Liver (tissue), 9 donors: ENCODE measurements around the gene ANKRD65. TPM values are rescaled to one million over a fixed set of nuclear protein-coding genes. Genes with fewer than 3 reads are reported as not detected.

ENCODE experiments used
- DNase-seq: peaks from one replicate; pipeline ENCODE4 v3.0.0-alpha.2; 2017; ENCODE audit warnings: low spot score
- H3K27ac ChIP-seq, 2 donors: one replicate each; pipeline ENCODE4 v1.7.0; 2013; ENCODE audit warnings: inconsistent platforms in 2 of 2, low read length in 2 of 2, control low read depth in 1 of 2, low read depth in 1 of 2, mild to moderate bottlenecking in 1 of 2
- H3K27me3 ChIP-seq, 4 donors: one replicate each; pipeline versions ENCODE4 v1.6.1 to v1.7.0; 2013; ENCODE audit warnings: low read length in 3 of 4, inconsistent platforms in 1 of 4, mild to moderate bottlenecking in 1 of 4, moderate library complexity in 1 of 4; ENCODE audit not compliant: control insufficient read depth in 4 of 4, insufficient read depth in 4 of 4
- H3K36me3 ChIP-seq, 4 donors: one replicate each; pipeline versions ENCODE4 v1.6.1 to v1.7.0; 2013; ENCODE audit warnings: low read length in 3 of 4, mild to moderate bottlenecking in 3 of 4, low read depth in 1 of 4, moderate library complexity in 1 of 4; ENCODE audit not compliant: control insufficient read depth in 4 of 4, insufficient read depth in 3 of 4
- H3K4me1 ChIP-seq, 4 donors: one replicate each; pipeline versions ENCODE4 v1.6.1 to v1.7.0; 2013; ENCODE audit warnings: low read length in 3 of 4, mild to moderate bottlenecking in 3 of 4, moderate library complexity in 1 of 4; ENCODE audit not compliant: control insufficient read depth in 4 of 4, insufficient read depth in 4 of 4
- H3K4me3 ChIP-seq, 3 donors: one replicate each; pipeline versions ENCODE4 v1.6.1 to v1.7.0; 2013; ENCODE audit warnings: low read length in 3 of 3, control low read depth in 1 of 3, low read depth in 1 of 3, mild to moderate bottlenecking in 1 of 3
- H3K9ac ChIP-seq, 2 donors: one replicate each; pipeline ENCODE4 v1.7.0; 2013; ENCODE audit warnings: low read length in 2 of 2, mild to moderate bottlenecking in 2 of 2, moderate library complexity in 2 of 2, control low read depth in 1 of 2, low read depth in 1 of 2
- H3K9me3 ChIP-seq, 4 donors: one replicate each; pipeline versions ENCODE4 v1.6.1 to v1.7.0; 2013; ENCODE audit warnings: low read length in 3 of 4; ENCODE audit not compliant: control insufficient read depth in 4 of 4
- CTCF ChIP-seq: fragments of 150-350 bp; IDR thresholded peaks from 2 replicates; pipeline ENCODE4 v1.5.1; 2017; ENCODE audit warnings: improper control_type of control experiment, low read depth, low read length; ENCODE audit not compliant: missing input control
- EGR1 ChIP-seq, 2 donors: IDR thresholded peaks; 2 replicates each; pipeline ENCODE4 v1.6.1; 2016 to 2018; ENCODE audit warnings: antibody characterized with exemption in 2 of 2, low read depth in 2 of 2
- FOXA2 ChIP-seq: IDR thresholded peaks from 2 replicates; pipeline ENCODE4 v1.6.1; 2016; ENCODE audit warnings: antibody characterized with exemption
- HNF4A ChIP-seq, 2 donors: conservative IDR thresholded peaks; 2 replicates each; pipeline ENCODE4 v1.6.1; 2016; ENCODE audit warnings: antibody characterized with exemption in 2 of 2, mild to moderate bottlenecking in 2 of 2
- HNF4G ChIP-seq: IDR thresholded peaks from 2 replicates; pipeline ENCODE4 v1.6.1; 2016; ENCODE audit warnings: antibody characterized with exemption
- JUND ChIP-seq, 2 donors: IDR thresholded peaks; 2 replicates each; pipeline ENCODE4 v1.6.1; 2016; ENCODE audit warnings: antibody characterized with exemption in 2 of 2
- REST ChIP-seq: IDR thresholded peaks from 2 replicates; pipeline ENCODE4 v1.6.1; 2016; ENCODE audit warnings: antibody characterized with exemption, mild to moderate bottlenecking
- RXRA ChIP-seq, 2 donors: IDR thresholded peaks; 2 replicates each; pipeline ENCODE4 v1.6.1; 2017 to 2018; ENCODE audit warnings: antibody characterized with exemption in 2 of 2, mild to moderate bottlenecking in 1 of 2
- SP1 ChIP-seq: IDR thresholded peaks from 2 replicates; pipeline ENCODE4 v1.6.1; 2018; ENCODE audit warnings: antibody characterized with exemption, mild to moderate bottlenecking
- YY1 ChIP-seq: IDR thresholded peaks from 2 replicates; pipeline ENCODE4 v1.6.1; 2016; ENCODE audit warnings: antibody characterized with exemption, mild to moderate bottlenecking
- WGBS: extraction: QIAGEN DNeasy Blood & Tissue Kit; methylation state at CpG from one replicate; pipeline ENCODE4 v1.1.7; 2013; 5-methylcytosine and 5-hydroxymethylcytosine counted together
- polyA plus RNA-seq, 2 donors: library from polyadenylated mRNA; stranded (reverse) in 1 of 2; unstranded in 1 of 2; fragments of 200-250 nt in 1 of 2; fragments of >200 nt in 1 of 2; fragmentation: Nextera tagmentation in 1 of 2; extraction: Ambion mirVana in 1 of 2; gene quantifications; one replicate each; pipeline versions ENCODE4 v1.2.1 to v1.2.3, GENCODE V29; 2013 to 2015
- total RNA-seq, 2 donors: library from RNA; depleted of rRNA; stranded (reverse); fragments of >200 nt; gene quantifications; one replicate each; pipeline ENCODE4 v1.2.3, GENCODE V29; 2014
- donor health status: healthy.
- donor health status: healthy.
- donor health status: healthy.
- donor health status: healthy.
- donor health status: healthy.

ANKRD65 gene
- total and polyA plus RNA-seq, 4 donors: 0.14 to 0.31 (median 0.23) TPM

GRCh38 chr1:1374589-1374928 lies 46.5 kb downstream of the ANKRD65 start:
- TF ChIP-seq YY1: no peak
- no peak for TF ChIP-seq HNF4A (conservative IDR thresholded peaks at IDR 0.05)
- no peak for TF ChIP-seq HNF4G
- no peak for TF ChIP-seq SP1
- no peak for TF ChIP-seq FOXA2
- no peak for TF ChIP-seq REST
- no peak for TF ChIP-seq EGR1 (IDR thresholded peaks at IDR 0.05; ENCODE audit: low read depth in 2 of 2)
- Histone ChIP-seq H3K27me3 (no peaks in the 10 kb centered on the region), H3K9me3 (no peaks in the 10 kb centered on the region), H3K4me1 (peaks cover 7 to 33% (median 28%) of the 10 kb centered on the region in 4 donors), H3K27ac (peak overlapping the region; percentile 77 to 87), H3K36me3 (peaks cover 0 to 4% (median 0%) of the 10 kb centered on the region in 4 donors), H3K9ac (peak overlapping the region; percentile 68 to 94), H3K4me3 (peak overlapping the region; percentile 70 to 98 (median 82))
- no peak for DNase-seq
- under 1% methylated on average over 24 of the region's 24 CpGs for WGBS

GRCh38 chr1:1373815-1374588 lies 47.1 kb downstream of the ANKRD65 start:
- H3K27me3 ChIP-seq: no peaks in the 10 kb centered on the region
- peak overlapping the region in 1 of 2 donors; percentile 77 for H3K27ac ChIP-seq
- DNase-seq: no peak
- no peaks in the 10 kb centered on the region for H3K9me3 ChIP-seq
- WGBS: 50% methylated on average over 52 of the region's 52 CpGs
- H3K36me3 ChIP-seq: peaks cover 0 to 4% (median 0%) of the 10 kb centered on the region in 4 donors
- peak overlapping the region; percentile 70 to 98 (median 82) for H3K4me3 ChIP-seq
- peaks cover 7 to 33% (median 28%) of the 10 kb centered on the region in 4 donors for H3K4me1 ChIP-seq
- peak overlapping the region in 1 of 2 donors; percentile 94 for H3K9ac ChIP-seq
- TF ChIP-seq CTCF (no peak), REST (no peak), HNF4G (no peak), JUND (IDR thresholded peaks at IDR 0.05) (no peak), SP1 (no peak), RXRA (IDR thresholded peaks at IDR 0.05) (no peak), EGR1 (IDR thresholded peaks at IDR 0.05; ENCODE audit: low read depth in 2 of 2) (no peak)
